GM06990 (cell line): ENCODE data around the gene OAS2.
"Not testable (repeated sequence)": the region's sequence is repeated elsewhere in the genome, so short reads cannot be mapped to it uniquely, and the experiment has no call there.

ENCODE experiments used
- DNase-seq: peaks from one replicate; pipeline ENCODE4 v3.0.0-alpha.2; 2011; ENCODE audit not compliant: insufficient read length; ENCODE audit errors: extremely low read depth
- H3K27me3 ChIP-seq: replicated peaks from 2 replicates; pipeline ENCODE4 v1.6.0; 2011; ENCODE audit warnings: low read length; ENCODE audit not compliant: control insufficient read depth, insufficient read depth
- H3K36me3 ChIP-seq: 2 replicates; pipeline ENCODE4 v1.5.1; 2011; ENCODE audit warnings: low read length; ENCODE audit not compliant: control insufficient read depth, insufficient read depth
- H3K4me3 ChIP-seq: replicated peaks from 2 replicates; pipeline ENCODE4 v1.5.1; 2011; ENCODE audit warnings: low read depth, mild to moderate bottlenecking, control low read depth, low read length
- TF ChIP-seq, protein P1 (sequence below): IDR thresholded peaks from 2 replicates; pipeline ENCODE4 v1.5.1; 2011; ENCODE audit warnings: low read length, control low read depth, mild to moderate bottlenecking, inconsistent platforms; ENCODE audit not compliant: insufficient read depth, poor library complexity, severe bottlenecking

Gene OAS2

DNA sequence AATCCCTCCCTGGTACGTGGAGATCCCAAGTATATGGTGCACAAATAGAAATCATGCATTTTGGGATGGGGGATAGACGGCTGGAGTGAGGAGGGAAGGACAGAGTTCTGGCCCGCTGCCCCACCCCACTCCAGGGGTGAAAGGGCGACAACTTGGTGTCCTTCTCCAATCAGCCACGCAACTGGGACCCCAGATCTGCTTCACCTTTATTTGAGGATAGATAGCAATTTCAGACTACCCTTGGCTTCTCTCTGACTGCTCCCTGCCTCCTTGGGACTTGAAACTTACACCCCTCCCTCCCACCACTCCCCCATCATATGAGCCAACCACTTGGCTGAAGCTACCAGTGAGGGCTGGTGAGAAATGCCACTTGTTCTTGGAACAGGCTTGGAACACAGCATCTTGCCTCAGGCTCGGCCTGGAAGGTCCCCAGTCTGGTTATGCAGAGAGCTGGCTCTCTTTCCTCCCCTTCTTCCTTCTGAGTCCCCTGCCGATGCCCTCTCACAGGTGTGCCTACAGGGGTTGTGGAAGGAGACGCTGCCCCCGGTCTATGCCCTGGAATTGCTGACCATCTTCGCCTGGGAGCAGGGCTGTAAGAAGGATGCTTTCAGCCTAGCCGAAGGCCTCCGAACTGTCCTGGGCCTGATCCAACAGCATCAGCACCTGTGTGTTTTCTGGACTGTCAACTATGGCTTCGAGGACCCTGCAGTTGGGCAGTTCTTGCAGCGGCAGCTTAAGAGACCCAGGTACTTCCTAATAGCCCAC is 31.9 kb upstream of the OAS2 start:
- no peaks in the 10 kb centered on the region for H3K27me3 ChIP-seq
- peaks cover 9% of the 10 kb centered on the region for H3K36me3 ChIP-seq
- DNase-seq: no peak
- TF ChIP-seq, protein P1, sequence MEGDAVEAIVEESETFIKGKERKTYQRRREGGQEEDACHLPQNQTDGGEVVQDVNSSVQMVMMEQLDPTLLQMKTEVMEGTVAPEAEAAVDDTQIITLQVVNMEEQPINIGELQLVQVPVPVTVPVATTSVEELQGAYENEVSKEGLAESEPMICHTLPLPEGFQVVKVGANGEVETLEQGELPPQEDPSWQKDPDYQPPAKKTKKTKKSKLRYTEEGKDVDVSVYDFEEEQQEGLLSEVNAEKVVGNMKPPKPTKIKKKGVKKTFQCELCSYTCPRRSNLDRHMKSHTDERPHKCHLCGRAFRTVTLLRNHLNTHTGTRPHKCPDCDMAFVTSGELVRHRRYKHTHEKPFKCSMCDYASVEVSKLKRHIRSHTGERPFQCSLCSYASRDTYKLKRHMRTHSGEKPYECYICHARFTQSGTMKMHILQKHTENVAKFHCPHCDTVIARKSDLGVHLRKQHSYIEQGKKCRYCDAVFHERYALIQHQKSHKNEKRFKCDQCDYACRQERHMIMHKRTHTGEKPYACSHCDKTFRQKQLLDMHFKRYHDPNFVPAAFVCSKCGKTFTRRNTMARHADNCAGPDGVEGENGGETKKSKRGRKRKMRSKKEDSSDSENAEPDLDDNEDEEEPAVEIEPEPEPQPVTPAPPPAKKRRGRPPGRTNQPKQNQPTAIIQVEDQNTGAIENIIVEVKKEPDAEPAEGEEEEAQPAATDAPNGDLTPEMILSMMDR: no peak
- H3K4me3 ChIP-seq: no peak overlapping the region

DNA sequence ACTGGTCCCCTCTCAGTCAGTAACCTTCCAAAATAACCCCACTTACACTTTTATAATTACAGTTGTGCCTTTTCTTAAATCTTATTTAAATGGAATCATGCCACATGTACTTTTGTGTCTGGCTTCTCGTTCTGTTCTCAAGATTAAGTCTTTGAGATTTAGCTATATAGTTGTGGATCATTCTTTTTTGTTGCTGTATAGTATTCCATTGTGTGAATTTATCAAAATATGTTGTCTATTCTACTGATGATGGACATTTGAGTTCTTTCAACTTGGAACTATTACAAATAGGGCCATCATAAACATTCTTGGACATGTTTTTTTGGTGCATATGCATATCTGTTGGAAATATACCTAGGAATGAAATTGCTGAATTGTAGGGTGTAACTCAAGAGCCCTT is 31.0 kb upstream of the OAS2 start:
- peaks cover 8% of the 10 kb centered on the region for H3K36me3 ChIP-seq
- DNase-seq: no peak
- TF ChIP-seq, protein P1: no peak
- H3K4me3 ChIP-seq: no peak overlapping the region
- no peaks in the 10 kb centered on the region for H3K27me3 ChIP-seq

DNA sequence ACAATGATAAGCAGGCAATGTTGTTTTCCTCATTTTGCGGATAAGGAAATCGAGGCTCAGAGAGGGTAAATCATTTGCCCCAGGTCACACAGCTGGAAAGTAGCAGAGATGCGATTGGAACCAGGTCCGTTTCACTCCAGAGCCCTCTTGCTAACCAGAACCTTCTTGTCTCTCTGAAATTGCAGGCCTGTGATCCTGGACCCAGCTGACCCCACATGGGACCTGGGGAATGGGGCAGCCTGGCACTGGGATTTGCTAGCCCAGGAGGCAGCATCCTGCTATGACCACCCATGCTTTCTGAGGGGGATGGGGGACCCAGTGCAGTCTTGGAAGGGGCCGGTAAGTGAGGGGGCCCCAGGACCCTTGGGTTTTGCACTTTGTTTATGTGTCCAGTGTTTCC is 30.6 kb upstream of the OAS2 start:
- H3K36me3 ChIP-seq: peaks cover 8% of the 10 kb centered on the region
- no peak overlapping the region for H3K4me3 ChIP-seq
- H3K27me3 ChIP-seq: no peaks in the 10 kb centered on the region
- TF ChIP-seq, protein P1: no peak
- DNase-seq: no peak

DNA sequence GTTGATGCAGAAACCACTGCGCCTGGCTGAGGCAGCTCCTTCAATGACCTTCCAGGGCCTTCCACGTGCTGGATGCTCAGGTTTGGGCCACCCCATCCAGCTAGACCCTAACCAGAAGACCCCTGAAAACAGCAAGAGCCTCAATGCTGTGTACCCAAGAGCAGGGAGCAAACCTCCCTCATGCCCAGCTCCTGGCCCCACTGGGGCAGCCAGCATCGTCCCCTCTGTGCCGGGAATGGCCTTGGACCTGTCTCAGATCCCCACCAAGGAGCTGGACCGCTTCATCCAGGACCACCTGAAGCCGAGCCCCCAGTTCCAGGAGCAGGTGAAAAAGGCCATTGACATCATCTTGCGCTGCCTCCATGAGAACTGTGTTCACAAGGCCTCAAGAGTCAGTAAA is 29.5 kb upstream of the OAS2 start:
- Histone ChIP-seq H3K27me3 (no peaks in the 10 kb centered on the region), H3K4me3 (no peak overlapping the region), H3K36me3 (peaks cover 8% of the 10 kb centered on the region)
- TF ChIP-seq, protein P1: no peak
- no peak for DNase-seq

DNA sequence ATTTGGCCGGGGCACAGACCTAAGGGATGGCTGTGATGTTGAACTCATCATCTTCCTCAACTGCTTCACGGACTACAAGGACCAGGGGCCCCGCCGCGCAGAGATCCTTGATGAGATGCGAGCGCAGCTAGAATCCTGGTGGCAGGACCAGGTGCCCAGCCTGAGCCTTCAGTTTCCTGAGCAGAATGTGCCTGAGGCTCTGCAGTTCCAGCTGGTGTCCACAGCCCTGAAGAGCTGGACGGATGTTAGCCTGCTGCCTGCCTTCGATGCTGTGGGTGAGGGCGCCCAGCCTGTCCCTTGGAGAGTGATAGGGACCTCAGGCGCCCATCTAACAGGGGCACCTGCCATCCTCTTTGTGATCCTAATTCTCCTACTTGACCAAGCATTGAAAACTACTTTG is 27.6 kb upstream of the OAS2 start:
- Histone ChIP-seq H3K27me3 (no peaks in the 10 kb centered on the region), H3K36me3 (peaks cover 8% of the 10 kb centered on the region), H3K4me3 (no peak overlapping the region)
- DNase-seq: no peak
- TF ChIP-seq, protein P1: no peak

DNA sequence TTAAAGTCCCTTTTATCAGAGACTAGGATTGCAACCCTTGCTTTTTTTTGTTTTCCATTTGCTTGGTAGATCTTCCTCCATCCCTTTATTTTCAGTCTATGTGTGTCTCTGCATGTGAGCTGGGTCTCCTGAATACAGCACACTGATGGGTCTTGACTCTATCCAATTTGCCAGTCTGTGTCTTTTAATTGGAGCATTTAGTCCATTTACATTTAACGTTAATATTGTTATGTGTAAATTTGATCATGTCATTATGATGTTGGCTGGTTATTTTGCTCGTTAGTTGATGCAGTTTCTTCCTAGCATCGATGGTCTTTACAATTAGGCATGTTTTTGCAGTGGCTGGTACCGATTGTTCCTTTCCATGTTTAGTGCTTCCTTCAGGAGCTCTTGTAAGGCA is 21.2 kb upstream of the OAS2 start:
- DNase-seq, H3K36me3 ChIP-seq, H3K4me3 ChIP-seq, H3K27me3 ChIP-seq: not testable (repeated sequence)
